Liver (tissue), 9 donors: ENCODE results near the gene KCNMA1. TPM values are rescaled to one million over a fixed set of nuclear protein-coding genes. Genes with fewer than 3 reads are reported as not detected.

Experiments used
- DNase-seq: peaks from one replicate; pipeline ENCODE4 v3.0.0-alpha.2; 2017; ENCODE audit warnings: low spot score
- H3K27ac ChIP-seq, 2 donors: one replicate each; pipeline ENCODE4 v1.7.0; 2013; ENCODE audit warnings: inconsistent platforms in 2 of 2, low read length in 2 of 2, control low read depth in 1 of 2, low read depth in 1 of 2, mild to moderate bottlenecking in 1 of 2
- H3K27me3 ChIP-seq, 4 donors: one replicate each; pipeline versions ENCODE4 v1.6.1 to v1.7.0; 2013; ENCODE audit warnings: low read length in 3 of 4, inconsistent platforms in 1 of 4, mild to moderate bottlenecking in 1 of 4, moderate library complexity in 1 of 4; ENCODE audit not compliant: control insufficient read depth in 4 of 4, insufficient read depth in 4 of 4
- H3K36me3 ChIP-seq, 4 donors: one replicate each; pipeline versions ENCODE4 v1.6.1 to v1.7.0; 2013; ENCODE audit warnings: low read length in 3 of 4, mild to moderate bottlenecking in 3 of 4, low read depth in 1 of 4, moderate library complexity in 1 of 4; ENCODE audit not compliant: control insufficient read depth in 4 of 4, insufficient read depth in 3 of 4
- H3K4me1 ChIP-seq, 4 donors: one replicate each; pipeline versions ENCODE4 v1.6.1 to v1.7.0; 2013; ENCODE audit warnings: low read length in 3 of 4, mild to moderate bottlenecking in 3 of 4, moderate library complexity in 1 of 4; ENCODE audit not compliant: control insufficient read depth in 4 of 4, insufficient read depth in 4 of 4
- H3K4me3 ChIP-seq, 3 donors: one replicate each; pipeline versions ENCODE4 v1.6.1 to v1.7.0; 2013; ENCODE audit warnings: low read length in 3 of 3, control low read depth in 1 of 3, low read depth in 1 of 3, mild to moderate bottlenecking in 1 of 3
- H3K9ac ChIP-seq, 2 donors: one replicate each; pipeline ENCODE4 v1.7.0; 2013; ENCODE audit warnings: low read length in 2 of 2, mild to moderate bottlenecking in 2 of 2, moderate library complexity in 2 of 2, control low read depth in 1 of 2, low read depth in 1 of 2
- H3K9me3 ChIP-seq, 4 donors: one replicate each; pipeline versions ENCODE4 v1.6.1 to v1.7.0; 2013; ENCODE audit warnings: low read length in 3 of 4; ENCODE audit not compliant: control insufficient read depth in 4 of 4
- HNF4A ChIP-seq, 2 donors: conservative IDR thresholded peaks; 2 replicates each; pipeline ENCODE4 v1.6.1; 2016; ENCODE audit warnings: antibody characterized with exemption in 2 of 2, mild to moderate bottlenecking in 2 of 2
- JUND ChIP-seq, 2 donors: IDR thresholded peaks; 2 replicates each; pipeline ENCODE4 v1.6.1; 2016; ENCODE audit warnings: antibody characterized with exemption in 2 of 2
- NR2F2 ChIP-seq: IDR thresholded peaks from 2 replicates; pipeline ENCODE4 v1.6.1; 2016; ENCODE audit warnings: antibody characterized with exemption
- RAD21 ChIP-seq, 2 donors: IDR thresholded peaks; 2 replicates each; pipeline ENCODE4 v1.6.1; 2016; ENCODE audit warnings: antibody characterized with exemption in 2 of 2, mild to moderate bottlenecking in 2 of 2
- TAF1 ChIP-seq: conservative IDR thresholded peaks from 2 replicates; pipeline ENCODE4 v1.6.1; 2016; ENCODE audit warnings: antibody characterized with exemption, mild to moderate bottlenecking
- WGBS: extraction: QIAGEN DNeasy Blood & Tissue Kit; methylation state at CpG from one replicate; pipeline ENCODE4 v1.1.7; 2013; 5-methylcytosine and 5-hydroxymethylcytosine counted together
- polyA plus RNA-seq, 2 donors: library from polyadenylated mRNA; stranded (reverse) in 1 of 2; unstranded in 1 of 2; fragments of 200-250 nt in 1 of 2; fragments of >200 nt in 1 of 2; fragmentation: Nextera tagmentation in 1 of 2; extraction: Ambion mirVana in 1 of 2; gene quantifications; one replicate each; pipeline versions ENCODE4 v1.2.1 to v1.2.3, GENCODE V29; 2013 to 2015
- total RNA-seq, 2 donors: library from RNA; depleted of rRNA; stranded (reverse); fragments of >200 nt; gene quantifications; one replicate each; pipeline ENCODE4 v1.2.3, GENCODE V29; 2014
- TF ChIP-seq, protein P1 (sequence below): fragments of 150-350 bp; IDR thresholded peaks from 2 replicates; pipeline ENCODE4 v1.5.1; 2017; ENCODE audit warnings: improper control_type of control experiment, low read depth, low read length; ENCODE audit not compliant: missing input control
- TF ChIP-seq, protein P2 (sequence below): IDR thresholded peaks from 2 replicates; pipeline ENCODE4 v1.6.1; 2016; ENCODE audit warnings: antibody characterized with exemption
- TF ChIP-seq, protein P3 (sequence below): IDR thresholded peaks from 2 replicates; pipeline ENCODE4 v1.6.1; 2016; ENCODE audit warnings: antibody characterized with exemption, mild to moderate bottlenecking
- TF ChIP-seq, protein P4 (sequence below): IDR thresholded peaks from 2 replicates; pipeline ENCODE4 v1.6.1; 2016; ENCODE audit warnings: antibody characterized with exemption
- donor health status: healthy.
- donor health status: healthy.
- donor health status: healthy.
- donor health status: healthy.
- donor health status: healthy.

KCNMA1 gene
- total and polyA plus RNA-seq, 4 donors: 2.5 to 9.7 (median 4.7) TPM

DNA sequence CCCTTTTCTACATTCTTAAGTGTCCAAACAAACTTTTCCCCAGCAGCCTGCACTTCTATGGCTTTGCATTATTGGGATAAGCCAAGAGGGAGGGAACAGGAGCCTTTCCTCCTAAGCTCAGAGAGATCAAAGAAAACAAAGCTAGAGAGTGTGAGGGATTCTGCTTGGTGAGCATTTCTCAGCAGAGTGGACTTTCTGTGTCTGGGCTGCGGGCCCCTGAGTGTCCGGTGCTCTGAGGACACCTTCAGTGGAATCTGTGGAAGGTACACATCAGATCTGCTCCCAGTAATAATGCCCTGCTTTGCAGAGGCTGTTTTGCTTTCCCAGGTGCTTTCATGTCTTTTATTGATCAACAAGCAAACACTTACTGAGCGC is 50.2 kb downstream of the KCNMA1 start:
- Histone ChIP-seq H3K9me3 (no peaks in the 10 kb centered on the region), H3K4me3 (no peak overlapping the region), H3K4me1 (peaks cover 0 to 16% (median 8%) of the 10 kb centered on the region in 4 donors), H3K27ac (peak overlapping the region in 1 of 2 donors; percentile 4), H3K9ac (no peak overlapping the region), H3K27me3 (no peaks in the 10 kb centered on the region), H3K36me3 (no peaks in the 10 kb centered on the region)
- DNase-seq: no peak
- WGBS: 82% methylated on average over 3 of the region's 3 CpGs
- TF ChIP-seq, protein P1, sequence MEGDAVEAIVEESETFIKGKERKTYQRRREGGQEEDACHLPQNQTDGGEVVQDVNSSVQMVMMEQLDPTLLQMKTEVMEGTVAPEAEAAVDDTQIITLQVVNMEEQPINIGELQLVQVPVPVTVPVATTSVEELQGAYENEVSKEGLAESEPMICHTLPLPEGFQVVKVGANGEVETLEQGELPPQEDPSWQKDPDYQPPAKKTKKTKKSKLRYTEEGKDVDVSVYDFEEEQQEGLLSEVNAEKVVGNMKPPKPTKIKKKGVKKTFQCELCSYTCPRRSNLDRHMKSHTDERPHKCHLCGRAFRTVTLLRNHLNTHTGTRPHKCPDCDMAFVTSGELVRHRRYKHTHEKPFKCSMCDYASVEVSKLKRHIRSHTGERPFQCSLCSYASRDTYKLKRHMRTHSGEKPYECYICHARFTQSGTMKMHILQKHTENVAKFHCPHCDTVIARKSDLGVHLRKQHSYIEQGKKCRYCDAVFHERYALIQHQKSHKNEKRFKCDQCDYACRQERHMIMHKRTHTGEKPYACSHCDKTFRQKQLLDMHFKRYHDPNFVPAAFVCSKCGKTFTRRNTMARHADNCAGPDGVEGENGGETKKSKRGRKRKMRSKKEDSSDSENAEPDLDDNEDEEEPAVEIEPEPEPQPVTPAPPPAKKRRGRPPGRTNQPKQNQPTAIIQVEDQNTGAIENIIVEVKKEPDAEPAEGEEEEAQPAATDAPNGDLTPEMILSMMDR: no peak
- no peak for TF ChIP-seq NR2F2
- TF ChIP-seq, protein P2, sequence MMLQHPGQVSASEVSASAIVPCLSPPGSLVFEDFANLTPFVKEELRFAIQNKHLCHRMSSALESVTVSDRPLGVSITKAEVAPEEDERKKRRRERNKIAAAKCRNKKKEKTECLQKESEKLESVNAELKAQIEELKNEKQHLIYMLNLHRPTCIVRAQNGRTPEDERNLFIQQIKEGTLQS: no peak
- no peak for TF ChIP-seq TAF1
- TF ChIP-seq, protein P3, sequence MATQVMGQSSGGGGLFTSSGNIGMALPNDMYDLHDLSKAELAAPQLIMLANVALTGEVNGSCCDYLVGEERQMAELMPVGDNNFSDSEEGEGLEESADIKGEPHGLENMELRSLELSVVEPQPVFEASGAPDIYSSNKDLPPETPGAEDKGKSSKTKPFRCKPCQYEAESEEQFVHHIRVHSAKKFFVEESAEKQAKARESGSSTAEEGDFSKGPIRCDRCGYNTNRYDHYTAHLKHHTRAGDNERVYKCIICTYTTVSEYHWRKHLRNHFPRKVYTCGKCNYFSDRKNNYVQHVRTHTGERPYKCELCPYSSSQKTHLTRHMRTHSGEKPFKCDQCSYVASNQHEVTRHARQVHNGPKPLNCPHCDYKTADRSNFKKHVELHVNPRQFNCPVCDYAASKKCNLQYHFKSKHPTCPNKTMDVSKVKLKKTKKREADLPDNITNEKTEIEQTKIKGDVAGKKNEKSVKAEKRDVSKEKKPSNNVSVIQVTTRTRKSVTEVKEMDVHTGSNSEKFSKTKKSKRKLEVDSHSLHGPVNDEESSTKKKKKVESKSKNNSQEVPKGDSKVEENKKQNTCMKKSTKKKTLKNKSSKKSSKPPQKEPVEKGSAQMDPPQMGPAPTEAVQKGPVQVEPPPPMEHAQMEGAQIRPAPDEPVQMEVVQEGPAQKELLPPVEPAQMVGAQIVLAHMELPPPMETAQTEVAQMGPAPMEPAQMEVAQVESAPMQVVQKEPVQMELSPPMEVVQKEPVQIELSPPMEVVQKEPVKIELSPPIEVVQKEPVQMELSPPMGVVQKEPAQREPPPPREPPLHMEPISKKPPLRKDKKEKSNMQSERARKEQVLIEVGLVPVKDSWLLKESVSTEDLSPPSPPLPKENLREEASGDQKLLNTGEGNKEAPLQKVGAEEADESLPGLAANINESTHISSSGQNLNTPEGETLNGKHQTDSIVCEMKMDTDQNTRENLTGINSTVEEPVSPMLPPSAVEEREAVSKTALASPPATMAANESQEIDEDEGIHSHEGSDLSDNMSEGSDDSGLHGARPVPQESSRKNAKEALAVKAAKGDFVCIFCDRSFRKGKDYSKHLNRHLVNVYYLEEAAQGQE: no peak
- peak in 1 of 2 donors; percentile 67 for TF ChIP-seq RAD21 (IDR thresholded peaks at IDR 0.05)
- TF ChIP-seq, protein P4, sequence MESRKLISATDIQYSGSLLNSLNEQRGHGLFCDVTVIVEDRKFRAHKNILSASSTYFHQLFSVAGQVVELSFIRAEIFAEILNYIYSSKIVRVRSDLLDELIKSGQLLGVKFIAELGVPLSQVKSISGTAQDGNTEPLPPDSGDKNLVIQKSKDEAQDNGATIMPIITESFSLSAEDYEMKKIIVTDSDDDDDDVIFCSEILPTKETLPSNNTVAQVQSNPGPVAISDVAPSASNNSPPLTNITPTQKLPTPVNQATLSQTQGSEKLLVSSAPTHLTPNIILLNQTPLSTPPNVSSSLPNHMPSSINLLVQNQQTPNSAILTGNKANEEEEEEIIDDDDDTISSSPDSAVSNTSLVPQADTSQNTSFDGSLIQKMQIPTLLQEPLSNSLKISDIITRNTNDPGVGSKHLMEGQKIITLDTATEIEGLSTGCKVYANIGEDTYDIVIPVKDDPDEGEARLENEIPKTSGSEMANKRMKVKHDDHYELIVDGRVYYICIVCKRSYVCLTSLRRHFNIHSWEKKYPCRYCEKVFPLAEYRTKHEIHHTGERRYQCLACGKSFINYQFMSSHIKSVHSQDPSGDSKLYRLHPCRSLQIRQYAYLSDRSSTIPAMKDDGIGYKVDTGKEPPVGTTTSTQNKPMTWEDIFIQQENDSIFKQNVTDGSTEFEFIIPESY: no peak

DNA sequence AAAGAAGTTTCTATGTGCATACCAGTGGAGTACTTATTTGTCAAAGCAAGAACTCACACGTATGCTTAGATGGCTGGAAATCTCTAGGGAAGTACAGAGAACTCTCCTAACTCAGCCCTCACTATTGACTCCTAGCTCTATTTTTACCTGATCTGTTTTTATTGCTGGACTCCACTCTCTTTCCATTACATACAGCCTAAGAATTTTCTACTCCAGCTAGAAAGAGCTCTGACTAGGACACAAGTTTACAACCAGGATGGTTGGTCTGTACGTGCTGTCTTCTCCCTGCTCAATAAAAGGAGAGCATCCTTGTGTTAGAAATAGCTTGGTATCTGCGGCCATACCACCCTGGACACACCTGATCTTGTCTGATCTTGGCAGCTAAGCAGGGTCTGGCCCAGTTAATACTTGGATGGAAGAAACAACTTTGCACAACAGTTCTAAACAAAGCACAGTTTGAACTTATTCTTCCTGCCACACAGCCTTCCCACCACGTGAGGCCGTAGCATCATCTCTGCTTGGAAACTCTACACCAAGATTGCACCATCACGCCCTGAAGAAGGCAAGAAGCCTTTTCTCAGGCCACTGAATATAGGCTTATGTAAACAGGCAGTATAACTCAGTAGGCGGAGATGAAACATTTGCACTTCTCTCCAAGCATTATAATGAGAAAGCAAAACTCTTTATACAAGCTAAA is 50.7 kb downstream of the KCNMA1 start:
- H3K4me1 ChIP-seq: peaks cover 0 to 19% (median 10%) of the 10 kb centered on the region in 4 donors
- no peaks in the 10 kb centered on the region for H3K36me3 ChIP-seq
- H3K27ac ChIP-seq: no peak overlapping the region
- DNase-seq: no peak
- WGBS: 80% methylated on average over 7 of the region's 7 CpGs
- H3K4me3 ChIP-seq: no peak overlapping the region
- H3K9me3 ChIP-seq: no peaks in the 10 kb centered on the region
- no peak overlapping the region for H3K9ac ChIP-seq
- no peaks in the 10 kb centered on the region for H3K27me3 ChIP-seq
- TF ChIP-seq JUND (IDR thresholded peaks at IDR 0.05) (no peak), HNF4A (conservative IDR thresholded peaks at IDR 0.05) (peak in 1 of 2 donors; percentile 8)
